Neural progenitor cell (in vitro differentiated cells): ENCODE results near the gene PCSK2. TPM values are rescaled to one million over a fixed set of nuclear protein-coding genes. Genes with fewer than 3 reads are reported as not detected.

Experiments
- DNase-seq: peaks from one replicate; pipeline ENCODE4 v3.0.0-alpha.2; 2016; ENCODE audit warnings: low spot score
- H2AFZ ChIP-seq: fragments of 200-600 bp; sonication (generic); replicated peaks from 2 replicates; pipeline ENCODE4 v1.6.1; 2016; ENCODE audit warnings: antibody characterized with exemption
- H3F3A ChIP-seq: fragments of 200-600 bp; sonication (generic); 2 replicates; pipeline ENCODE4 v1.6.1; 2016; ENCODE audit warnings: antibody characterized with exemption, low read depth
- H3K27ac ChIP-seq: fragments of 200-600 bp; sonication (generic); 2 replicates; pipeline ENCODE4 v1.5.1; 2016; ENCODE audit warnings: mild to moderate bottlenecking
- H3K27me3 ChIP-seq: fragments of 200-600 bp; sonication (generic); 2 replicates; pipeline ENCODE4 v1.6.1; 2016; ENCODE audit warnings: mild to moderate bottlenecking, moderate library complexity
- H3K36me3 ChIP-seq: fragments of 200-600 bp; sonication (generic); 2 replicates; pipeline ENCODE4 v1.5.1; 2016
- H3K4me1 ChIP-seq: fragments of 200-600 bp; sonication (generic); 2 replicates; pipeline ENCODE4 v1.6.1; 2016; ENCODE audit warnings: mixed run types
- H3K4me2 ChIP-seq: fragments of 200-600 bp; sonication (generic); 2 replicates; pipeline ENCODE4 v1.6.1; 2016
- H3K4me3 ChIP-seq: fragments of 200-600 bp; sonication (generic); 2 replicates; pipeline ENCODE4 v1.5.1; 2016
- H3K79me2 ChIP-seq: fragments of 200-600 bp; sonication (generic); 2 replicates; pipeline ENCODE4 v1.6.1; 2016; ENCODE audit warnings: low read depth
- H3K9ac ChIP-seq: fragments of 200-600 bp; sonication (generic); 2 replicates; pipeline ENCODE4 v1.6.1; 2016
- H3K9me3 ChIP-seq: fragments of 200-600 bp; sonication (generic); 2 replicates; pipeline ENCODE4 v1.5.1; 2016; ENCODE audit warnings: low read depth
- H4K20me1 ChIP-seq: fragments of 200-600 bp; sonication (generic); 2 replicates; pipeline ENCODE4 v1.6.1; 2016; ENCODE audit warnings: low read depth
- H3K27ac Mint-ChIP-seq: 3 replicates; pipeline ENCODE4 v1.8.0; 2021; ENCODE audit warnings: mixed read lengths
- H3K27me3 Mint-ChIP-seq: 2 replicates; pipeline ENCODE4 v1.8.0; 2022; ENCODE audit warnings: low read depth, mild to moderate bottlenecking, inconsistent platforms, moderate library complexity, mixed read lengths; ENCODE audit not compliant: insufficient read depth
- H3K36me3 Mint-ChIP-seq: 3 replicates; pipeline ENCODE4 v1.8.0; 2021; ENCODE audit warnings: mixed read lengths
- H3K4me1 Mint-ChIP-seq: 3 replicates; pipeline ENCODE4 v1.8.0; 2021; ENCODE audit warnings: mixed read lengths
- H3K4me3 Mint-ChIP-seq: 3 replicates; pipeline ENCODE4 v1.8.0; 2021; ENCODE audit warnings: mild to moderate bottlenecking, moderate library complexity, mixed read lengths
- H3K9me3 Mint-ChIP-seq: 3 replicates; pipeline ENCODE4 v1.8.0; 2020; ENCODE audit warnings: mixed read lengths
- CTCF ChIP-seq: fragments of 200-600 bp; sonication (generic); IDR thresholded peaks from 2 replicates; pipeline ENCODE4 v1.5.1; 2017; ENCODE audit warnings: antibody characterized with exemption, mild to moderate bottlenecking
- EZH2 ChIP-seq: fragments of 200-600 bp; sonication (generic); IDR thresholded peaks from 2 replicates; pipeline ENCODE4 v1.6.1; 2017; ENCODE audit warnings: antibody characterized with exemption, mild to moderate bottlenecking, moderate library complexity
- EZH2phosphoT487 ChIP-seq: fragments of 200-600 bp; sonication (generic); IDR thresholded peaks from 2 replicates; pipeline ENCODE4 v1.6.1; 2017; ENCODE audit warnings: antibody characterized with exemption
- total RNA-seq: library from RNA; depleted of rRNA; stranded (reverse); fragments of >200 nt; gene quantifications from 2 replicates; pipeline ENCODE4 v1.2.3, GENCODE V29; 2015; ENCODE audit warnings: low replicate concordance

PCSK2 gene
- total RNA-seq, 1 donor from 2014 or later = 0.07 TPM

- Mint-ChIP-seq H3K27me3 (peaks cover 11% of the 10 kb centered on the region), H3K4me1 (no peaks in the 10 kb centered on the region), H3K4me3 (no peak overlapping the region), H3K27ac (no peak overlapping the region), H3K9me3 (no peaks in the 10 kb centered on the region), H3K36me3 (peaks cover 1% of the 10 kb centered on the region)
- Histone ChIP-seq H3K4me2 (no peak overlapping the region), H3K27me3 (no peaks in the 10 kb centered on the region), H3K9me3 (no peaks in the 10 kb centered on the region), H3K36me3 (no peaks in the 10 kb centered on the region), H3K79me2 (no peaks in the 10 kb centered on the region), H4K20me1 (no peaks in the 10 kb centered on the region), H3K9ac (no peak overlapping the region), H3F3A (no peaks in the 10 kb centered on the region), H3K27ac (no peak overlapping the region), H2AFZ (no peak overlapping the region), H3K4me1 (no peaks in the 10 kb centered on the region), H3K4me3 (no peak overlapping the region)
- DNase-seq = no peak
- TF ChIP-seq CTCF (no peak), EZH2phosphoT487 (no peak), EZH2 (no peak)
These were observed 269.0 kb downstream of the PCSK2 start for GRCh38 chr20:17495826-17496225.

- no peak overlapping the region for H3K4me3 ChIP-seq
- Mint-ChIP-seq H3K4me1 (no peaks in the 10 kb centered on the region), H3K9me3 (no peaks in the 10 kb centered on the region), H3K36me3 (peaks cover 1% of the 10 kb centered on the region), H3K4me3 (no peak overlapping the region), H3K27ac (no peak overlapping the region), H3K27me3 (peaks cover 12% of the 10 kb centered on the region)
- no peaks in the 10 kb centered on the region for H4K20me1 ChIP-seq
- no peaks in the 10 kb centered on the region for H3K79me2 ChIP-seq
- H3K9me3 ChIP-seq = no peaks in the 10 kb centered on the region
- DNase-seq = no peak
- H2AFZ ChIP-seq = no peak overlapping the region
- H3K4me1 ChIP-seq = no peaks in the 10 kb centered on the region
- no peaks in the 10 kb centered on the region for H3K36me3 ChIP-seq
- no peak overlapping the region for H3K9ac ChIP-seq
- no peak overlapping the region for H3K27ac ChIP-seq
- no peaks in the 10 kb centered on the region for H3F3A ChIP-seq
- no peaks in the 10 kb centered on the region for H3K27me3 ChIP-seq
- TF ChIP-seq EZH2 = no peak
- H3K4me2 ChIP-seq = no peak overlapping the region
These were observed 271.2 kb downstream of the PCSK2 start for GRCh38 chr20:17497821-17498580.

GRCh38 chr20:17498641-17499040, 271.8 kb downstream of the PCSK2 start:
- TF ChIP-seq CTCF (no peak), EZH2phosphoT487 (no peak), EZH2 (no peak)
- H3K27ac Mint-ChIP-seq = no peak overlapping the region
- H3K9ac ChIP-seq = no peak overlapping the region
- H3K27me3 ChIP-seq = no peaks in the 10 kb centered on the region
- H3K27me3 Mint-ChIP-seq = peaks cover 13% of the 10 kb centered on the region
- no peak overlapping the region for H3K4me2 ChIP-seq
- H2AFZ ChIP-seq = no peak overlapping the region
- H3K4me1 Mint-ChIP-seq = no peaks in the 10 kb centered on the region
- H4K20me1 ChIP-seq = no peaks in the 10 kb centered on the region
- no peaks in the 10 kb centered on the region for H3K79me2 ChIP-seq
- H3F3A ChIP-seq = no peaks in the 10 kb centered on the region
- no peaks in the 10 kb centered on the region for H3K36me3 Mint-ChIP-seq
- no peak for DNase-seq
- H3K4me3 Mint-ChIP-seq = no peak overlapping the region
- H3K27ac ChIP-seq = no peak overlapping the region
- H3K9me3 Mint-ChIP-seq = no peaks in the 10 kb centered on the region
- H3K9me3 ChIP-seq = no peaks in the 10 kb centered on the region
- no peaks in the 10 kb centered on the region for H3K36me3 ChIP-seq
- H3K4me1 ChIP-seq = no peaks in the 10 kb centered on the region
- H3K4me3 ChIP-seq = no peak overlapping the region

GRCh38 chr20:17499041-17499440, 272.2 kb downstream of the PCSK2 start:
- Histone ChIP-seq H4K20me1 (no peaks in the 10 kb centered on the region), H3K79me2 (no peaks in the 10 kb centered on the region), H3K9ac (no peak overlapping the region), H3K27me3 (no peaks in the 10 kb centered on the region), H3K4me3 (no peak overlapping the region), H2AFZ (no peak overlapping the region), H3K9me3 (no peaks in the 10 kb centered on the region), H3K4me2 (no peak overlapping the region), H3K36me3 (no peaks in the 10 kb centered on the region), H3K27ac (no peak overlapping the region), H3F3A (no peaks in the 10 kb centered on the region), H3K4me1 (no peaks in the 10 kb centered on the region)
- Mint-ChIP-seq H3K27ac (no peak overlapping the region), H3K9me3 (no peaks in the 10 kb centered on the region), H3K36me3 (no peaks in the 10 kb centered on the region), H3K4me1 (no peaks in the 10 kb centered on the region), H3K4me3 (no peak overlapping the region), H3K27me3 (peaks cover 14% of the 10 kb centered on the region)
- DNase-seq = no peak
- TF ChIP-seq EZH2phosphoT487 = no peak
- no peak for TF ChIP-seq CTCF
- TF ChIP-seq EZH2 = no peak
